ENCODE results near the gene ESR2.

ESR2 gene

DNA sequence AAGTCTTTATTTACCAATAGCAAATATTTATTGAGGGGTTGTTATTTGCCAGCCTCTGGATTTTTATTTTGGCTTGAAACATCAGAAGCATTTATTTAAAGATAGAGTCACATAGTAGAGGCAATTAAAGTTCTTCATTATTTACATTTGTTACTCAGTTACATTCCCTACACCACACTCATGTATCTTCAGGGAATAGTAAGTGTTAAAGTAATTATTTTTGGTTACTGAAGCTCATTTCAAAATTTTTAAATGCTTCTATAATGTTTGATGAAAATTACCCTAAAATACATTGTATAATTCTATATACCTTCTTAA is 205.6 kb downstream of the ESR2 start:
- no peaks in the 10 kb centered on the region for H4K20me1 ChIP-seq (ENCODE audit: insufficient read depth, low read length)
- H3K9me3 ChIP-seq (ENCODE audit: insufficient read depth, low read length), result no peaks in the 10 kb centered on the region
- no peaks in the 10 kb centered on the region for H3K79me2 ChIP-seq (ENCODE audit: low read length)
- no peak overlapping the region for H2AFZ ChIP-seq (ENCODE audit: low read depth, low read length)
- no peak overlapping the region for H3K4me2 ChIP-seq (ENCODE audit: low read length)
- TF ChIP-seq, protein P1, sequence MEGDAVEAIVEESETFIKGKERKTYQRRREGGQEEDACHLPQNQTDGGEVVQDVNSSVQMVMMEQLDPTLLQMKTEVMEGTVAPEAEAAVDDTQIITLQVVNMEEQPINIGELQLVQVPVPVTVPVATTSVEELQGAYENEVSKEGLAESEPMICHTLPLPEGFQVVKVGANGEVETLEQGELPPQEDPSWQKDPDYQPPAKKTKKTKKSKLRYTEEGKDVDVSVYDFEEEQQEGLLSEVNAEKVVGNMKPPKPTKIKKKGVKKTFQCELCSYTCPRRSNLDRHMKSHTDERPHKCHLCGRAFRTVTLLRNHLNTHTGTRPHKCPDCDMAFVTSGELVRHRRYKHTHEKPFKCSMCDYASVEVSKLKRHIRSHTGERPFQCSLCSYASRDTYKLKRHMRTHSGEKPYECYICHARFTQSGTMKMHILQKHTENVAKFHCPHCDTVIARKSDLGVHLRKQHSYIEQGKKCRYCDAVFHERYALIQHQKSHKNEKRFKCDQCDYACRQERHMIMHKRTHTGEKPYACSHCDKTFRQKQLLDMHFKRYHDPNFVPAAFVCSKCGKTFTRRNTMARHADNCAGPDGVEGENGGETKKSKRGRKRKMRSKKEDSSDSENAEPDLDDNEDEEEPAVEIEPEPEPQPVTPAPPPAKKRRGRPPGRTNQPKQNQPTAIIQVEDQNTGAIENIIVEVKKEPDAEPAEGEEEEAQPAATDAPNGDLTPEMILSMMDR (IDR thresholded peaks at IDR 0.05; ENCODE audit: low read depth, low read length), result no peak
- TF ChIP-seq EZH2phosphoT487 (IDR thresholded peaks at IDR 0.05; ENCODE audit: low read depth), result no peak
- H3K9ac ChIP-seq (ENCODE audit: low read length), result no peak overlapping the region
- H3K27ac ChIP-seq (ENCODE audit: low read length), result no peak overlapping the region
- H3K4me1 ChIP-seq (ENCODE audit: low read length), result no peaks in the 10 kb centered on the region
- H3K27me3 ChIP-seq (ENCODE audit: low read depth, low read length), result no peaks in the 10 kb centered on the region
- H3K4me3 ChIP-seq (ENCODE audit: low read length), result no peak overlapping the region
- H3K36me3 ChIP-seq (replicated peaks; ENCODE audit: low read depth, low read length), result no peaks in the 10 kb centered on the region

DNA sequence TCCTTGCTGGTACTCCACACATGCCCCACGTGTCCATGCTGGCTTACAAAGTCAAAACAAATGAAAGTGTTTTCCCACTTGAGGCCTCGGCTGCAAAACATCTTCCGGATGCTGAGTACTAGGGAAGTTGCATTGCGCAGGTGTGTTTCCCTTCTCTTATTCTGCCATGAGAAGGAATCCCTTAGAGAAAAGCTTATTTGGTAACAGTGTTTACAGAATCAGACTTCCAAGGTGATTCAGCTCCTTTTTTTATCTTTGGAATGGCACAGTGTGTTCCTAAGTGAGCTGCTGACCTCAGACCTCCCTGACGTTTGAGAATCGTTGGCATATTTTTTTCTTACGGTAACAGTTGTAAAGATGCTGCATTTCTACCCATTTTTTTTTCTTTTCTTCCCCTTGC is 211.3 kb downstream of the ESR2 start:
- TF ChIP-seq, protein P1 (IDR thresholded peaks at IDR 0.05; ENCODE audit: low read depth, low read length), result no peak
- no peak for TF ChIP-seq EZH2phosphoT487 (IDR thresholded peaks at IDR 0.05; ENCODE audit: low read depth)
- Histone ChIP-seq H3K4me3 (ENCODE audit: low read length) (no peak overlapping the region), H3K36me3 (replicated peaks; ENCODE audit: low read depth, low read length) (no peaks in the 10 kb centered on the region), H3K9ac (ENCODE audit: low read length) (no peak overlapping the region), H3K4me1 (ENCODE audit: low read length) (no peaks in the 10 kb centered on the region), H4K20me1 (ENCODE audit: insufficient read depth, low read length) (no peaks in the 10 kb centered on the region), H3K4me2 (ENCODE audit: low read length) (no peak overlapping the region), H2AFZ (ENCODE audit: low read depth, low read length) (no peak overlapping the region), H3K9me3 (ENCODE audit: insufficient read depth, low read length) (no peaks in the 10 kb centered on the region), H3K27me3 (ENCODE audit: low read depth, low read length) (no peaks in the 10 kb centered on the region), H3K79me2 (ENCODE audit: low read length) (no peaks in the 10 kb centered on the region), H3K27ac (ENCODE audit: low read length) (no peak overlapping the region)

DNA sequence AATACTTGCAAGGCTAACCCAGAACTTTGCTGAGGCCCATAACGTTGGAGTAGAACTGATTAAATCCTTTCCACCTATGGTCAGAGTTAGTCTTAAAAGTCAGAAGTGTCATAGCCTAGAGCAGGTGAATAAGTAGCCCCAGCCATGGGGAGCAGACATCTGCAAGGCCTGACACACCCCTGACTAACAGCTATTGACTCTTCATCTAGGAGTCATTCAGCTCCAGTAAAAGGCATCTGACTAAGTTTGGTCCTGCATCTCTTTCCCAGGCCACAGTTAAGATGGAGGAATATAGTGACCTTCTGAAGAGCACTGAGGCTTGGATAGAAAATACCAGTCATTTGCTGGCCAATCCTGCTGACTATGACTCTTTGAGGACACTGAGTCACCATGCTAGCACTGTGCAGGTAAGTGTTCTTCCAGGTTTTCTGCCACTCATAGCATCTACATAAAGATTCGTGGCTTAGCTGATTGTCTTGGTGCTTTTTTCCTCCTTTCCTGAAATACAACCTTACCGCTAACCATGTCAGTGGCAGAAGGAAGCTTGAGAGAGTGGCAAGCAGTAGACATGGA is 212.9 kb downstream of the ESR2 start:
- Histone ChIP-seq H3K4me1 (ENCODE audit: low read length) (no peaks in the 10 kb centered on the region), H3K36me3 (replicated peaks; ENCODE audit: low read depth, low read length) (no peaks in the 10 kb centered on the region), H2AFZ (ENCODE audit: low read depth, low read length) (no peak overlapping the region), H3K27ac (ENCODE audit: low read length) (no peak overlapping the region), H3K9ac (ENCODE audit: low read length) (no peak overlapping the region), H3K4me3 (ENCODE audit: low read length) (no peak overlapping the region), H4K20me1 (ENCODE audit: insufficient read depth, low read length) (no peaks in the 10 kb centered on the region), H3K79me2 (ENCODE audit: low read length) (no peaks in the 10 kb centered on the region), H3K4me2 (ENCODE audit: low read length) (no peak overlapping the region), H3K9me3 (ENCODE audit: insufficient read depth, low read length) (no peaks in the 10 kb centered on the region), H3K27me3 (ENCODE audit: low read depth, low read length) (no peaks in the 10 kb centered on the region)
- no peak for TF ChIP-seq EZH2phosphoT487 (IDR thresholded peaks at IDR 0.05; ENCODE audit: low read depth)
- TF ChIP-seq, protein P1 (IDR thresholded peaks at IDR 0.05; ENCODE audit: low read depth, low read length), result no peak

DNA sequence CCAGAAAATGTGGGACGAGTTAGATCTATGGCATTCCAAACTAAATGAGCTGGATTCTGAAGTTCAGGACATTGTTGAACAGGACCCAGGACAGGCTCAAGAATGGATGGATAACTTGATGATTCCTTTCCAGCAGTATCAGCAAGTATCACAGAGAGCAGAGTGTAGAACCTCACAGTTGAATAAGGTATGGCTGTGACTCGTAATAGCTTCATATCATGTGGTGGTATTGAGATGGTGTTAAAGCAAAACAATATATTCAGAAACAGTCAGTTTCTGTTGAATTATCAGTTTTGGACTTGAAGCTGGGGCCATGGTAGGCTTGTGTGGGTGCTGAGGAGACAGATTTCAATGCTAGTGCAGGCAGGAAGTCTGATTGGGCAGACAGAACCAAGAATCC is 213.7 kb downstream of the ESR2 start:
- no peak overlapping the region for H2AFZ ChIP-seq (ENCODE audit: low read depth, low read length)
- H3K27me3 ChIP-seq (ENCODE audit: low read depth, low read length), result no peaks in the 10 kb centered on the region
- H3K4me3 ChIP-seq (ENCODE audit: low read length), result no peak overlapping the region
- no peak for TF ChIP-seq EZH2phosphoT487 (IDR thresholded peaks at IDR 0.05; ENCODE audit: low read depth)
- TF ChIP-seq, protein P1 (IDR thresholded peaks at IDR 0.05; ENCODE audit: low read depth, low read length), result no peak
- H3K4me1 ChIP-seq (ENCODE audit: low read length), result no peaks in the 10 kb centered on the region
- H3K79me2 ChIP-seq (ENCODE audit: low read length), result no peaks in the 10 kb centered on the region
- no peaks in the 10 kb centered on the region for H3K36me3 ChIP-seq (replicated peaks; ENCODE audit: low read depth, low read length)
- no peak overlapping the region for H3K9ac ChIP-seq (ENCODE audit: low read length)
- no peaks in the 10 kb centered on the region for H3K9me3 ChIP-seq (ENCODE audit: insufficient read depth, low read length)
- H3K4me2 ChIP-seq (ENCODE audit: low read length), result no peak overlapping the region
- no peak overlapping the region for H3K27ac ChIP-seq (ENCODE audit: low read length)
- H4K20me1 ChIP-seq (ENCODE audit: insufficient read depth, low read length), result no peaks in the 10 kb centered on the region

Data from OCI-LY3 (cell line).